SHP77 (cell line): ENCODE data around the gene SIAH2.

Experiments used
- DNase-seq, 2 experiments: peaks; one replicate each; lab custom pipeline; 2025; lab: John Stamatoyannopoulos, UW

Gene SIAH2

DNA sequence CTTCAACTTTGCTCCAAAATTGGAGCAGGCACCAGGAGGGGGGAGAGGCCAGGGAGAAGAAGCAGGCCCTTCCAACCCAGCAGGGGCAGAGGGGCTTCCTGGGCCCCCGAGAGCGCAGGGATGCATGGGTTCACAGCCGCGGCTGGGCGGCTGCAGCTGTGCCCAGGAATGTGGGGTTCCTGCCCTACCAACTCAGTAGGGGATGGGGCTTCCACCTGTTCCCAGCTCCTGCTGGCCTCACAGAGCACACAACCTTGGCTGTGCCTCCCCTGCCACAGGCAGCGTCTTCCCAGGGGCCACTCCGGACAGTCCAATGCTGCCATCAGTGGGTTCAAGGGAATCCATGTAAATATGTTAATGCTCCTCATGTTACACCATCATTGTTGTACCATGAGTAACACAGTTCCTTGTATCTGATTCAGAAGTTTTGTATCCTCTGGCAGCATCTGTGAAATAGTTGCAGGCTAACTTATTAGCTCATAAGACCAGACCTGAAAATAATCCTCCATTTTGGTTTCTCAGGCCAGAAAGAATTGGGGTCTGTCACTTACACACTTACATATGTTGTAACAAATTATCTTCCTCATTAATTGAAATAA, 12.1 kb upstream of the SIAH2 start:
- DNase-seq: no peak

DNA sequence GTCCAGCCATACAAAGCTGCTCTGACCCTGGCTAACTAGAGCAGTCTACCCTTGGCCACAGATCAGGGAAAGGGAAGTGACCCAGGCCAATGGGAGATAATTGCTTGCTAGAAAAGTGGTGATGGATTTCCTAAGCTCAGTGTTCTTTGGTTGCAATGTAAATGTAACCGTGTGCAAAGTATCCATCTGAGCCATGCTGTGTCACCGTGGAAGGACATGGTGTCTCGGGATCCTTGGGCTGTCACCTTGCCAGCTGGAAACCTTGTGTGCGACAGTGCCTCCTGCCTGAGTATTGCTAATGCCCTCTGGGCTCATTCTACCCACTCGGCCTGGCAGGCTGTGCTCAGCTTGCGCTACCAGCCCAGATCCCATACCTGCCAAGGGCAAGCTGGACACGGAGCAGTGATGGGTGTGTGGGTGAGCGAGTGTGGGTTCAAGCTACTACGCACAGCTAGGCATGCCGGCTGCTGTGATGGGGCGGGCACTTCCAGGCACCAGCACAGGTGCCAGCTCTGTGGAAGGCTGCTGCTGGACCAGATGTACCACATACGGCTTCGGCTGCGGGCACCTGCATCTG, 10.7 kb upstream of the SIAH2 start:
- DNase-seq: no peak

DNA sequence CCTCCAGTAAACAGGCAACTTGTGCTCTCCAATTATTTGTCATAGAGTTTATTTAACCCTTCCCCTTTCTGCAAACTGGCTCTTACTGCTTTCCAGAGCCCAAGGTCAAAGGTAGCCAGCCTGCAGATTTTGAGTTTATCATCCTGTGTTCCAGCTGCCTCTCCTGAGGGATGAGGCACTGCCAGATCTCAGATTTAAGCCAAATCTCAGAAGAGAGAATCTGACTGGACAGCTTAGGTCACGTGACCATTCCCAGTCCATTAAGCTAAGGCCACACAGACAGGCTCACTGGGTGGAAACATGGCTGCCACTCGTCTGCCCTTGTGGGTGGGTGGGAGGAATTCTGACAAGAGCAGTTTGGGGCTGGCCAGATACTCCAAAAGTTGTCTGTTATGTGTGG, 8.6 kb upstream of the SIAH2 start:
- DNase-seq: no peak

DNA sequence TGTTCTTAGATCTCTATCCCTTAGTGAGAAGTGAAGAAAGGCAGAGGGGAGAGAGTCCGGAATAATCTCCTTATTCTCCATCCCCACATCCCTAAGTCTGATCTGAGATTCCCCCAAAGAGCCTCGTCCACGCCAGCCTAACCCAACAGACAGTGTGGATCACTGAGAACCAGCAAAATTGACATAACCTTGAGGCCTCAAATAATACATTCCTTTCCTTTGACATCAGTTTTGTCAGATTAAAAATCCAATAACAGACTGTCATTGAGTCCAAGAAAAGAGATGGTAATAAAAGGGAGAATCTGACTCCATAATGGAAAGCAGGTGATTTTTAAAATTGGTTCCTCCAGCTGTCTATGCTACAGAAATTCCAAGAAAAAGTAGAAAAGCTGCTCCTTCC, 7.7 kb upstream of the SIAH2 start:
- no peak for DNase-seq

DNA sequence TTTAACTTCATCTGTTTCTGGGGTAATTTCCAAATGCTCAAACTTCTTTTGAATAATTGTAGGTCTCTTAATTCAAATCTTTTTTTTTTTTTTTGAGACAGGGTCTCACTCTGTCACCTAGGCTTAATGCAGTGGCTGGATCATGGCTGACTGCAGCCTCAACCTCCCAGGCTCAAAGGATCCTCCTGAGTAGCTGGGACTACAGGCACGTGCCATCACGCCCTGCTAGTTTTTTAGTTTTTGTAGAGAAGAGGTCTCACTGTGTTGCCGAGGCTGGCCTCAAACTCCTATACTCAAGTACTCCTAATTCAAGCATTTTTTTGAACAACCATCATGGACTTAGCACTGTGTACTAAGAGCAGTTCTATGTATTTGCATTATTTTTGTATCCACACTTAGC, 3.8 kb upstream of the SIAH2 start:
- DNase-seq: no peak

DNA sequence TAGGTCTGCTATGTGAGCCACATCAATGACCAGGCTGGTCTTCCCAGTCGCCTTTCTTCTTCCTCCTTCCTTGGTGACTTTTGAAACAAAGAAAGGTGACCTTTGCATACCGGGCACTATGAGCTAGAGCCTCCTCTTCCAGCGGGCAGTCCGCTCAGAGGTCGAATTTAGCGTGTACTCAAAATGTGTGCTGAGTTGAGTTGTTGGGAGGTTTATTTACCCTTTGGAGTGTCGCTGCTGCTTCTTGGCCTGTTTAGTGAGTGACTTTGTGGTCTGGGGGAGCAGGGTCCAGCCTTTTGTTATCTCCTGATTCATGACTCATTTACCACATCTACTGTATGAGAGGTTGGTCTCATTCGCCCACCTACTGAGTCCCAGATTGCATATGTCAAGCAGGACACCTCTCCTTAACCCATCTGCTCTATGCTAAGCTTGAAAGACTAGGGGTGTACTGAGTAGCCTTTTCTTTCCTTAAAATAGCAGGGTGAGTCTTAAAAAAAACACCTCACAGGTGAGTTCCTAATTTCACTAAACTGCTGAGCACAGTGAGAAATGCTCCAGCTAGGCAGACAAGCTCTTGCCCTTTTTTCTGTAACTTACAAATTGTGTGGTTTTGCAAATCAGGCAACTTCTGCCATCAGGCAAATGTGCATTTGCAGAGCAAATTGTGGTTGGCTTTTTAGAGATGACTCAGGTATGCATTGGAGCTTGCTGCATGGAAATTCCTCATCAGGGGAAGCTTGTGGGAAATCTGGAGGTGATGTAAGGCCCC, 3.2 kb upstream of the SIAH2 start:
- DNase-seq: no peak

DNA sequence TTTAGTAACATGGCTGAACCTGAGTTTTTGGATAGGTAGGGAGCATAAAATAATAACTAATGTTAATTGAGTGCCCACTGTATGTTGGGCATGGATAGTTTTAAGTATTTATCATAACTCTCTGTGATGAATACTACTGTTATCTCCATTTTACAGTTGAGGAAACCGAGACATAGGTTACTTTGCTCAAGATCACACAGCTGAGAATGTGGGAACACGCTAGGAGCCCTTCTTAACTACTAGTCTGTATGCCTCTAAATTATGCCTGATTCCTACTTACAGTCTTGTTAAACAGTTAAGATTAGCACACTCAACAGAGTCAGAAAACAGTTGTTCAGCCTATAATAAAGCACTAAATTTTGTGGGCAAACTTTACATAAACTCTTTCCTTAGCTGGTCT, 2.0 kb upstream of the SIAH2 start:
- no peak for DNase-seq

DNA sequence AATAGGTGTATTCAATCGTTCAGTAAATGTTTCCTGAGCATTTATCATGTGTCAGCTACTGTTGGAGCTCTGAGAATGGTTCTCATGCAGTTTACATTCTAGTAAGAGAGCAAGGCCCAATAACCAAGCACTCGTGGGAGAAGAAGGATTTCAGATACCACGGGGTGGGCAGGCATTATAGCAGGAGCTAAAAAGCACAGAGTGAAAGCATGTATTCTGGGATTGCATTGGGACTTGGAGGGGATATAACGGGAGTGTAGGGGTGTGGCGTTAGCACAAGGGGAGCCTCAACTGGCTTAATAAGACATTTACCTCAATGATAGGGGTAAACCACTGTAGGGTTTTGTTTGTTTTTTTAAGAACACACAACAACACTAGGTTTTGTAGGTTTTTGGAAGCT, 1.6 kb upstream of the SIAH2 start:
- DNase-seq: no peak

DNA sequence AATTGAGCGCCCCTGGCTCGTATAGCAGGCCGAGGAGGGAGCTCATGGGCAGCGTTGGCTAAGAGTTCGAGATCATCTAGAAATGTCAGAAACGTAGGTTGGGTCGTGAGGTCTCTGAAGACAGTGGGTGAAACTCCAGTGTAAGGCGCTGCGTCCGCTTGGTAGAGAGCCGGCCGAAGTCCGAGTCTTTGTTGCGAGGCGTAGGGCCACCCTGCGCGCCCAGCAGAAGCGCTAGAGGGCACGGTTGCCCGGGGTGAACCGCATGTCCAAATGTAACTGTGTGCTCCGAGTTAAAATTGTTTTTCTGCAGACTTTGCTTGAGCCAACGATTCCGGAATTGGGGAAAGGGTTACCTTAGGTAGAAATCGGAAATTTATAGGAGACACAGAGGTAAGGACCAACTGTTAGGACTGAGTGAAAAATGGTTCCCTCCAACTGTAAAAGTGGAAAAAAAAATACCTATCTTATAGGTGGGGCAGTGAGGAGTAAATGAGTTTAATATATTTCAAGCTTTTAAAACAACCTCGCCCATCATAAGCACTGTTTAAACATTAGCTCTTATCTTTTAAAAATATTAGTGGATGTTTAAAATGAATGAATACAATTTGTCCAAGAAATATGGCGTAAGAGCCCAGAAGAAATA, 993 bp upstream of the SIAH2 start:
- peak; percentile 61 to 65 for DNase-seq

DNA sequence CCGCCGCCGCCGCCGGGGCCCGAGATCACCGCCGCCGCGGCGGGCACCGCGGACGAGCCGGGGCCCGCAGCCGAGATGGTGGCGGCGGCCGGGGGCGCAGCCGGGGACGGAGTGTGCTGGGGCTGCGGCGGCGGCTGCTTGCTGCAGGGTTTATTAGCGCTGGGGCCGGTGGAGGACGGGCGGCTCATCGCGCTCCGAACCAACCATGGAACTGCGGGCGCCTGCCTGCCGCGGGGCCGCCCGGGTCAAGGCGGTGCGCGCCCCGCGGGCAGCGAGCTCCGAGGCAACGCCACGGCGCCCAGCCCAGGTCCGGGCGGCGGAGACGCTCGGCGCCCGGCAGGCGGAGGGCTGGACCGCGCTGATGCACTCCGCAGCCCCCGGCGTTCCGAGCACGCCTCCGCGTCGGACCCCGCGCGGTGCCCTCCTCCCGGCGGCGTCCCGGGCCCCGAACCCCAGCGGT, 277 bp downstream of the SIAH2 start:
- DNase-seq: no peak

DNA sequence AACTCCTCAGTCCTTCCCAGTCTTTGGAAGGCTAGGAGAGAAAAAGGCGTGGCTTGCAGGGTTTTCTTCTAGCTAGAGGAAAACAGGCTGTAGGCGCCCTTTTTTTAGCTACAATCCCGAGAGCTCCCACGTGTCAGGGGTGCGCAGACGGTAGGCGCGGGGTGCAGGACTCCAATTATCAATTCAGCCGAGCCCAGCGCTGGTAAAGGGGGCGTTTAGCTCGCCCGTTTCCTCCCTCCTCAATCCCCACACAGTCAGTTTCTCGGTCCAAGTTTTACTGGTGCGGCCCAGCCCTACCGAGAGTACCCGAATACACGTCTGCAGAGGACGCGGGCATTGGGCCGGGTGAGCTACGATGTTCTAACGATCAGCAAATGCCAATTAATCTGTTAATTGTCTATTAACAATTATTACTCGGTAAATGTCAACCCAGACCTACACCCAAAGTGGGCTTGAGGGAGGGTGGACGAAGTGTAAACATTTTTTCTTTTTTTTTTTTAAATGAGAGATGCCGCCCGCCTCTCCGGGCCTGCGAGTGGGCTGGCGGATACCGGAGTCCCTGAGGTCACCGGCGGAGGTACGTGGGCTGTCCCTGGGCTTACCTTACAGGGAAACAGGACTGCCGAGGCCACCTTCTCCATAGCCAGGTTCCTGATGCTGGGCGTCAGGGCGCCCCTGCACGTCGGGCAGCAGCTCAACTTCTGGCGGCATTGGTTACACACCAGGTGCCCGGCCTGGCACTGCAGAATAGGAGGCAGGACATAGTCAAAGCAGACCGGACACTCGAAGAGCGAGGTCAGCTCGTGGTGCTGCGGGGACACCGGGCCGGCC, 923 bp downstream of the SIAH2 start:
- DNase-seq: peak in 1 of 2 experiments; percentile 42

DNA sequence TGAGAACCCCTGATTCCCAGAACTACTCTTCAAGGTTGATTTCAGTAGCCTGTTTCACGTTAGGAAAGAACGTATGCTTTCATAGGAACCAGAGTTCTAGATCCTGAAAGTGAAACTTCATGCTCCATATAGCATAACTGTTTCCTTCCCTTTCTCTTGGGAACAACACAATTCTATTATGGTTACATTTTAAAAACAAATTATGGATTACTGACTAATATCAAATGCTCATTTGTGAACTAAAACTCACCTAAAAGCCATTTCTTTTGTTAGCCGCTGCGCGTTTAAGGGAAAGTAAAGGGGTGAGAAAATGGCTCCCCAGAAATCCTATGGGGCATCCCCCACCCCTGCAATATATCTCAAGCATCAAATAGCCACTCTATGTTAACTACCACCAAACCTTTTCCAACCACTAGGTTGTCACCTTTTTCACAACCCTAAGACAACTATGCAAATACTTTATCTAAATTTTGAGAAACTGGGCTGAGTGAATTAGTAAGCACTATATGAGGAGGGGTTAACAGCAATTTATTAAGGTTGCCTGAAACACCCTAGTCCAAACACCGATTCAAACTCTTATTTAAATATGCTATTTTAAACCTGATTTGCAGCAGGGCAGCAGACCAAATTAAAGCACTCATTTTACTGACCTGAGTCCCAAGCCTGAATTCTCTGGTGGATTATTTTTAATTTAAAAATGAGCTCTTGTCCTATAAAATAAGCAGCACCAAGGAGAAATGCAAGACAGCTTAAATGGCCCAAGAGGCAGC, 2.4 kb downstream of the SIAH2 start:
- no peak for DNase-seq

DNA sequence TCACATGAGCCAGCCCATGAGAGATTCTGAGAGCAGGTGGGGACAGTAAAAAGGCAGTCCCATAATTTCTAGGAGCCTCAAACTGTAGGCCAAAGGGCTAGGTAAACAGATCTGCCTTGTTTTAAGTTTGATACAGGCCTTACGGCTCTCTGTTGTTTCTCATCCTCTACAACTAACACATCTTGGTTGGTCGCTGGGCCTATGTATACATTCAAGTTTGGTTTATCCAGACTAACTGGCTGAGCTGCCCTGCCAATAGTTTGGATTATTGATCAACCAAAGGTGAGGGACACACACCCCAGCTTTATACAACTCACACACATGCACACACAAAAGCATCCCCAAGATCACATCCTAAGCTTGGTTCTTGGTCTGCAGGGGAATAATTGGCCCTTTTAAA, 3.0 kb downstream of the SIAH2 start:
- no peak for DNase-seq

DNA sequence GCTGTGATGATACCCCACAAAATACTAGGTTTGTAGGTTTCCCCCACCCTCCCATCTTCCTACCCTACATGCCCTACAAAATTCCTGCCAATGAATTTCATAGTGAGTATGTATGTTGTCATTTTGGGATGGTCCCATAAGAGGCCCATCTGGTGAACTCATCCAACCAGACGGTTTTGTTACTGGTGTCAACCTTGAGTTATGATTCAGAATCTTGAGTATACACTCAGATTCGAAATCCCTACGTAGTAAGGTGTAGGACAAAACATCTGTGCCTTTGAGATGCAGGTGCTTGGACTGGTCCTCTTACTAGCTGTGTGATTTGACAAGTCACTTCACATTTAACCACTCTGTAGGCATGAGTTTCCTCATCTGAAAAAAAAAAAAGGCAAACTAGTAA, 3.6 kb downstream of the SIAH2 start:
- no peak for DNase-seq

DNA sequence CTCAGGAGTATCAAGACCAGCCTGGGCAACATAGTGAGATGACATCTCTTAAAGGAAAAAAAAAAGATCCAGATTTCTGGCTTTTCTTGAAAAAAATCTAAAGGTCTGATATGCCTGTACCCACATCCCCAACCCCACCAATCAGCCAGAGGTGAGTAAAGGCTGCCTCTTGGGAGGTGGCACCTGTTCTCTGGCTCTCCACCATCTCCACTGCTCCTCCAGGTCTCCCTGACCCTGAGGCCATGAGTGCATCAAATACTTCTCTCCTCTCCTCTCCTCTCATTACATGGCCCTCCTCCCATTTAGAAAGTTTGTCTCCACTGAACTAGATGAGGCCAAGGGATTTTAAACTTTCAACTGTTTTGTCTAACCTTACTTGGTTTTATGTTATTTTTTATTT, 5.2 kb downstream of the SIAH2 start:
- DNase-seq: no peak

DNA sequence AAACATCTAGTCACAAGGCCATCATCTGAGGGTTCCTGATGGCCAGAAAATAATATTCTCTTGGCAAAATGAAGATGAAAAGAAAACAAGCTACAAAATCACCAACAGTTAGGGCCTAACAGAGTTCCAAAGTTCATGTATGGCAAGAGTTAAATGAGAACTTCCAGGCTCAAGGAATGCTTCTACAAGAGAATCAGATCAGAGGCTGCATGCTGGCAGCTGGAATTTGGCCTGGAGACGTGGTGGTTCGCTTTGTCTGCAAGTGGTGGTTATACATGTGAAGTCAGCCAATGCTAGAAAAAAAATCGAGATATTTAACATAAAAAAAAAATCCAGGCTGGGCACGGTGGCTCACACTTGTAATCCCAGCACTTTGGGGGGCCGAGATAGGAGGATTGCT, 5.6 kb downstream of the SIAH2 start:
- DNase-seq: no peak

DNA sequence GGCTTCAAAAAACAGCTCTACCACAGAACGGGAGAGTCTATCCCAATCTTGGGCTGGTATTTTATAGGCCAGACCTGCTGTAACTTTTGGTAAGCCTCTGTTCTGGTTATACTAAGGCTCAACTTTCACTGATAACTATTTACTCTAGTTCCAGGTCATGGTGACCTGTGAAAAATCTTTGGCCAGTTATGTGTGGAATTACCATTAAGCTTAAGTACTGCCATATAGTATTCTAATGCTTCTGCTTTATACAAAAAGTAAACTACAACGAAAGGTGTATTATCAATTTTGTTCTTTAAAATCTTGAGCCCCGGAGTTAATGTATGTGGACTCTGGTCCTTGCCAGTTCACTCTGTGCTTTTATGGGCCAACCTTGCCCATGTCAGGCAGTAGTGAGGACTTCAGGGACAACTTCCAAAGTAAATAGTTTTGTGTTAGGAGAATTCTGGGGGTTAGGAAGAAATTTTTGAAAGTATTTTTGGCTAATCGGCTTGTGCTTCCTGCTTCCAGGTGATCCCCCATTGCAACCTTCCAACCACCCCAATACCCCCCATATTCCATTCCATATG, 6.4 kb downstream of the SIAH2 start:
- no peak for DNase-seq

DNA sequence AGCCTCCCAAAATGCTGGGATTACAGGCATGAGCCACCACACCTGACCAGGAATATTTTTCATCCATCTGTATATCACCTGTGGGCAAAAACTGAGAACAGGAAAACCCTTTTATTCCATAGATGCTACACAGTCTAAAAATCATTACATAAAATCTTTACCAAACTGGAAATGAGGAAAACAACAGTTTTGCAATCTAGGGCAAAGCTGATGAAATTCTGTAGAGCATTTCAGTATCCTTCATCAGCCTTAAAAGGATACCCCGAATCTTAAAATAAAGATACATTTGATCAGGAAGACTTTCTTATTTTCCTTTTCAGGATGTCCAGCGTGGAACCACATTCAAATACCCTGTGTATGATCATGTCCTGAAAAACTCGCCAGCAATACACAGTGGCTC, 7.1 kb downstream of the SIAH2 start:
- DNase-seq: no peak

DNA sequence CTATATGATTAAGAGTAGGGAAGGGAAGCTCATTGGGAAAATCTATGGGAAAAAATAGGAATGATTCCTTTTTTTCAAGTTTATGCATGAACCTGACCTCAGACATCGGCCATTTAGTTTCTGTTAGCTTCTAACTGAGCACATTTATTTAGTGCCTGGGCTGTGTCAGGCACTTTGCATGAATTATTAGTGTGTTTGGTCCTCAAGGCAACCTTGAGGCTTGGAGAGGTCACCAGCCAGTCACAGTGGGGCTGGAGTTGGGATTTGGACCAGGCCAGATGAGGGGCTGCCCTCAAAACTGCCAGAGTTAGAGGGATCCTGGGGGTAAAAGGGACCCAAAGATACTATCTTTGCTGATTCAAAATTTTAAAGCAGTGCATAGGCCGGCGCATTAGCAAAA, 8.1 kb downstream of the SIAH2 start:
- no peak for DNase-seq

DNA sequence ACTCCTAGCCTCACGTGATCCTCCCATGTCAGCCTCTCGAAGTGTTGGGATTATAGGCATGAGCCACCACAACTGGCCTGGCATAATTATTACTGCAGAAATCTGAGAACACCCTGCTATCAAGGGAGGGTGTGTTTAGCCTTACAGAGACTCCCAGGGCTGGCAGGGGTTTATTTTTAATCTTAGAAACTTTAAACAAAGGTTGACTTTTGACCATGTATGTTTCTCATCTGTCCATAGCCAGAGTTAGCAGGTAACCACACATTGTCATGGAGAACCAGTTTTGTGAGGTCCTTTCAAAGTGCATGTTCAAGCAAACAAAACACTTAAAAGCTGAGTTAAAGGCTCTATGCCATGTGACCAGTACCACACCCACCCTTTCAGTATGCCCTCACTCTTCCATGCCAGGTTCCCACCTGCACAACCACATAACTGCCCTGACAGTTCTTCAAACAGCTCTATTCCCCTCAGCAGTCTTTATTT, 11.1 kb downstream of the SIAH2 start:
- no peak for DNase-seq

DNA sequence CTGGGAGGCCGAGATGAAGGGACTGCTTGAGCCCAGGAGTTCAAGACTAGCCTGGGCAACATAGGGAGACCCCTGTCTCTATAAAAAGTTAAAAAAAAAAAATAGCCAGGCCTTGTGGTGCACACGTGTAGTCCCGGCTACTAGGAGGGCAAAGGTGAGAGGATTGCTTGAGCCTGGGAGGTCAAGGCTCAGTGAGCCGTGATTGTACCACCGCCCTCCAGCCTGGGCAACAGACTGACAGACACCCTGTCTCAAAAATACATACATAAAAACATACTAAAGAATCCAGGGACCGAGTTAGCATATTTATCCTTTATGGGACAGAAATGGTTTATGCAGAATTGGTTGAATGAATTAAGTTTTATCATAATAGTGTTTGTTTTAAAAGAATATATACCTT, 13.7 kb downstream of the SIAH2 start:
- no peak for DNase-seq
